ENCODE measurements around the gene HEXD. TPM values are rescaled to one million over a fixed set of nuclear protein-coding genes. Genes with fewer than 3 reads are reported as not detected.
A peak's percentile ranks its signal among the peaks of the same experiment; 100 is the strongest.

The HEXD gene
- polyA plus RNA-seq, 3 donors = 8.9 to 61.5 (median 12.7) TPM

DNA sequence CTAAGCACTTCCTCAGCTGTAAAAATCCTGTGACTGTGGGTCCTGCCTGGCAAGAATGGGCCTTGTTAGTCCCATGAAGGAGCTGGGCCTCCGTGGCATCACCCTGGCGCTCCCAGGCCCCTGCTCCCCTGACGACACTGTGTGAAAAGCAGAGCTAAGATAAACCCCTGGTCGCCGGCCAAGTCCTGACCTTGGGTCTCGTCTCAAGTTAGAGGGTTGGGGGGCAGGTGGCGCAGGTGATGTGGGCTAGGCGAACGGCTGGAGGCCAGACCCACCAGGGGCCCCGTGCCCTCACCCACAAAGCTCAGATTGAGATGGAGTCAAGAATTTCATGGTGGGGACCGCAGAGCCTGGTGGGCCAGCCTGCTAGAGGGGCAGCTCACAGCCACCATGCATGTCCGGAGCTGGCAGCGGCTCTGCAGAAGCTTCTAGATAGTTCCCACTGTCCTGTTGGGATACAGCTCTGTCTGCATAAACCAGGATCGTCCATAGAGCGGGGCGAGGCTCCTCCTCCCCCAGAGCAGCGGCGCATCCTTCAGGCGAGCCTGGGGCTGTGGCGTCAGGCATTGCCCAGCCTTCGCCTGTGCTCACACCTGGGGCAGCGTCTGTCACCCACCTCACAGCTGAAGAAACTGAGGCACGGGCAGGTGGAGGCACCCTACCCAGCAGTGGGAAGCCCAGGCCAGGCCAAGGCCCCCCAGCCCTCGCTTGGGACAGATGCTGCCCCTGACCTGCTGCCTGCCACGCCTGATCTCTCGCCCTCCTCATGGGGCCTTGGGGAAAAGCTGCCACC lies 20.4 kb downstream of the HEXD start:
- Mint-ChIP-seq H3K4me1 (peaks cover 29% of the 10 kb centered on the region), H3K9me3 (no peaks in the 10 kb centered on the region), H3K36me3 (peaks cover 21 to 35% of the 10 kb centered on the region in 2 donors), H3K27ac (no peak overlapping the region), H3K4me3 (no peak overlapping the region), H3K27me3 (ENCODE audit: low read depth in 3 of 3) (no peaks in the 10 kb centered on the region)
- Histone ChIP-seq H3K4me3 (replicated peaks in 1 of 3; ENCODE audit: low read depth in 2 of 3, low read length in 3 of 3) (no peak overlapping the region), H3K27ac (ENCODE audit: low read depth in 1 of 2, low read length in 2 of 2) (no peak overlapping the region), H3K4me2 (replicated peaks; ENCODE audit: extremely low read depth, low read length, poor library complexity, severe bottlenecking) (no peak overlapping the region), H3K9ac (ENCODE audit: insufficient read depth, low read length, poor library complexity, severe bottlenecking) (no peak overlapping the region), H4K20me1 (ENCODE audit: insufficient read depth, low read length) (peaks cover 44% of the 10 kb centered on the region), H3K9me3 (replicated peaks in 1 of 2; ENCODE audit: control insufficient read depth in 1 of 2, insufficient read depth in 1 of 2, low read length in 2 of 2) (no peaks in the 10 kb centered on the region), H3K4me1 (ENCODE audit: control insufficient read depth in 1 of 2, insufficient read depth in 2 of 2, low read length in 2 of 2) (peaks cover 34 to 40% of the 10 kb centered on the region in 2 donors), H3K36me3 (replicated peaks in 1 of 2; ENCODE audit: control insufficient read depth in 1 of 2, insufficient read depth in 2 of 2, low read length in 2 of 2) (peaks cover 27 to 34% of the 10 kb centered on the region in 2 donors), H3K79me2 (ENCODE audit: insufficient read depth, low read length) (peaks cover 7% of the 10 kb centered on the region), H3K27me3 (ENCODE audit: control insufficient read depth in 2 of 2, insufficient read depth in 2 of 2, low read length in 2 of 2) (no peaks in the 10 kb centered on the region), H2AFZ (ENCODE audit: insufficient read depth, low read depth, low read length, poor library complexity, severe bottlenecking) (no peak overlapping the region)
- 97% methylated on average over 19 of the region's 26 CpGs for WGBS (ENCODE audit: insufficient coverage)
- intact Hi-C loops (cut with micrococcal nuclease) = no loop called here
- DNase-seq = no peak
- TF ChIP-seq, protein P1, sequence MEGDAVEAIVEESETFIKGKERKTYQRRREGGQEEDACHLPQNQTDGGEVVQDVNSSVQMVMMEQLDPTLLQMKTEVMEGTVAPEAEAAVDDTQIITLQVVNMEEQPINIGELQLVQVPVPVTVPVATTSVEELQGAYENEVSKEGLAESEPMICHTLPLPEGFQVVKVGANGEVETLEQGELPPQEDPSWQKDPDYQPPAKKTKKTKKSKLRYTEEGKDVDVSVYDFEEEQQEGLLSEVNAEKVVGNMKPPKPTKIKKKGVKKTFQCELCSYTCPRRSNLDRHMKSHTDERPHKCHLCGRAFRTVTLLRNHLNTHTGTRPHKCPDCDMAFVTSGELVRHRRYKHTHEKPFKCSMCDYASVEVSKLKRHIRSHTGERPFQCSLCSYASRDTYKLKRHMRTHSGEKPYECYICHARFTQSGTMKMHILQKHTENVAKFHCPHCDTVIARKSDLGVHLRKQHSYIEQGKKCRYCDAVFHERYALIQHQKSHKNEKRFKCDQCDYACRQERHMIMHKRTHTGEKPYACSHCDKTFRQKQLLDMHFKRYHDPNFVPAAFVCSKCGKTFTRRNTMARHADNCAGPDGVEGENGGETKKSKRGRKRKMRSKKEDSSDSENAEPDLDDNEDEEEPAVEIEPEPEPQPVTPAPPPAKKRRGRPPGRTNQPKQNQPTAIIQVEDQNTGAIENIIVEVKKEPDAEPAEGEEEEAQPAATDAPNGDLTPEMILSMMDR (IDR thresholded peaks at IDR 0.05) = no peak

DNA sequence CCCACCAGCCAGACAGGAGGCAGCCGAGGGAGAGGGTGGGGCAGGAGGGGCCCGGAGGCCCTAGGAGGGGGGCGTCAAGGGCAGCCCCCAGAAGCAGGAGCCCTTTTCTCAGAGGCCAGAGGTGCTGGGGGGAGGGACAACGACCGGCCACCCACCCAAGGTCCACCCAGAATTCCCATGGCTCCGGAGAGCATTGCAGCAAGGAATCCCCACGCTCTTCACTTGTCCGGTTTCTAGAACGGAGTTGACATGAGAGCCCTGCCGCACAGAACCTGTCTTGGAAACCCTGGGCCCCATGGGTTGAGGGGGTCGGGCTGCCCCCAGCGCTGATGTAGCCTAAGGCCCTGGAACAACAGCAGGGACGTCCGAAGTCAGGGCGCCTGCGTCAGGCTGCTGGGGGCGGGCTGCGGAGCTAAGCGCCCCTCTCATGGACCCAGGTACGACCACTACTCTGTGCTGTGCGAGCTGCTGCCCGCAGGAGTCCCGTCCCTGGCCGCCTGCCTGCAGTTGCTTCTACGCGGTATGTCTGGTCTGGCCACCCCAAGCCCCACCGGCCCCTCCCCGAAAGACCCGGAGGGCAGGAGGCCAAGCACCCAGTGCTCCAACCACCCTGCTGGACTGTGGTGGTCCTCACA lies 21.2 kb downstream of the HEXD start:
- peak overlapping the region; percentile 4 for H3K9ac ChIP-seq (ENCODE audit: insufficient read depth, low read length, poor library complexity, severe bottlenecking)

More for the DNA sequence above, 21.2 kb downstream of the HEXD start:
- Histone ChIP-seq H2AFZ (ENCODE audit: insufficient read depth, low read depth, low read length, poor library complexity, severe bottlenecking) (no peak overlapping the region), H3K27ac (ENCODE audit: low read depth in 1 of 2, low read length in 2 of 2) (no peak overlapping the region), H3K27me3 (ENCODE audit: control insufficient read depth in 2 of 2, insufficient read depth in 2 of 2, low read length in 2 of 2) (no peaks in the 10 kb centered on the region), H4K20me1 (ENCODE audit: insufficient read depth, low read length) (peaks cover 51% of the 10 kb centered on the region), H3K4me1 (ENCODE audit: control insufficient read depth in 1 of 2, insufficient read depth in 2 of 2, low read length in 2 of 2) (peaks cover 32 to 36% of the 10 kb centered on the region in 2 donors), H3K36me3 (replicated peaks in 1 of 2; ENCODE audit: control insufficient read depth in 1 of 2, insufficient read depth in 2 of 2, low read length in 2 of 2) (peaks cover 34 to 41% of the 10 kb centered on the region in 2 donors), H3K79me2 (ENCODE audit: insufficient read depth, low read length) (peaks cover 10% of the 10 kb centered on the region), H3K4me3 (replicated peaks in 1 of 3; ENCODE audit: low read depth in 2 of 3, low read length in 3 of 3) (no peak overlapping the region), H3K4me2 (replicated peaks; ENCODE audit: extremely low read depth, low read length, poor library complexity, severe bottlenecking) (no peak overlapping the region), H3K9me3 (replicated peaks in 1 of 2; ENCODE audit: control insufficient read depth in 1 of 2, insufficient read depth in 1 of 2, low read length in 2 of 2) (no peaks in the 10 kb centered on the region)
- no peaks in the 10 kb centered on the region for H3K27me3 Mint-ChIP-seq (ENCODE audit: low read depth in 3 of 3)
- intact Hi-C loops (cut with micrococcal nuclease) = no loop called here
- H3K27ac Mint-ChIP-seq = peak overlapping the region in 1 of 7 donors; percentile 35
- WGBS (ENCODE audit: insufficient coverage) = 96% methylated on average over 27 of the region's 29 CpGs
- no peaks in the 10 kb centered on the region for H3K9me3 Mint-ChIP-seq
- no peak for DNase-seq
- peaks cover 22 to 36% of the 10 kb centered on the region in 2 donors for H3K36me3 Mint-ChIP-seq
- no peak overlapping the region for H3K4me3 Mint-ChIP-seq
- TF ChIP-seq, protein P1 (IDR thresholded peaks at IDR 0.05) = no peak
- peaks cover 28% of the 10 kb centered on the region for H3K4me1 Mint-ChIP-seq
